Measurements from ENCODE around the gene HHIP. TPM values are rescaled to one million over a fixed set of nuclear protein-coding genes. Genes with fewer than 3 reads are reported as not detected.

HHIP gene
- total and polyA plus RNA-seq, 2 donors from 2014 or later: 0.85 to 2.5 TPM

- TF ChIP-seq CTCF (IDR thresholded peaks at IDR 0.05; ENCODE audit: borderline replicate concordance, extremely low read depth, insufficient read depth): no peak
- no peaks in the 10 kb centered on the region for H3K9me3 ChIP-seq (ENCODE audit: control insufficient read depth in 2 of 3, insufficient read depth in 1 of 3, low read length in 3 of 3)
- H3K27me3 ChIP-seq (ENCODE audit: control insufficient read depth, insufficient read depth, low read length): no peaks in the 10 kb centered on the region
- no peak for FAIRE-seq
- no peak overlapping the region for H3K27ac ChIP-seq (ENCODE audit: low read depth in 2 of 2, low read length in 2 of 2)
- DNase-seq: no peak
- H3K9ac ChIP-seq (ENCODE audit: low read length in 3 of 3): no peak overlapping the region
- intact Hi-C loops (cut with DNase I): no loop called here
- no peaks in the 10 kb centered on the region for H3K4me1 ChIP-seq (ENCODE audit: control insufficient read depth in 2 of 3, insufficient read depth in 2 of 3, low read depth in 1 of 3, low read length in 3 of 3)
- no peaks in the 10 kb centered on the region for H3K36me3 ChIP-seq (ENCODE audit: control insufficient read depth in 2 of 3, insufficient read depth in 3 of 3, low read length in 3 of 3)
- H3K4me3 ChIP-seq (ENCODE audit: low read length in 3 of 3): no peak overlapping the region
Observed at GRCh38 chr4:144670776-144671175, 24.8 kb downstream of the HHIP start.

- FAIRE-seq (no peak), DNase-seq (no peak)
- no peak overlapping the region for H3K4me3 ChIP-seq (ENCODE audit: low read length in 3 of 3)
- no peaks in the 10 kb centered on the region for H3K9me3 ChIP-seq (ENCODE audit: control insufficient read depth in 2 of 3, insufficient read depth in 1 of 3, low read length in 3 of 3)
- H3K27me3 ChIP-seq (ENCODE audit: control insufficient read depth, insufficient read depth, low read length): no peaks in the 10 kb centered on the region
- H3K36me3 ChIP-seq (ENCODE audit: control insufficient read depth in 2 of 3, insufficient read depth in 3 of 3, low read length in 3 of 3): no peaks in the 10 kb centered on the region
- H3K27ac ChIP-seq (ENCODE audit: low read depth in 2 of 2, low read length in 2 of 2): no peak overlapping the region
- intact Hi-C loops (cut with DNase I): no loop called here
- no peak for TF ChIP-seq CTCF (IDR thresholded peaks at IDR 0.05; ENCODE audit: borderline replicate concordance, extremely low read depth, insufficient read depth)
- H3K9ac ChIP-seq (ENCODE audit: low read length in 3 of 3): no peak overlapping the region
- no peaks in the 10 kb centered on the region for H3K4me1 ChIP-seq (ENCODE audit: control insufficient read depth in 2 of 3, insufficient read depth in 2 of 3, low read depth in 1 of 3, low read length in 3 of 3)
Observed at GRCh38 chr4:144674711-144675110, 28.8 kb downstream of the HHIP start.

GRCh38 chr4:144681806-144682205, 35.9 kb downstream of the HHIP start:
- no peak overlapping the region for H3K9ac ChIP-seq (ENCODE audit: low read length in 3 of 3)
- no peaks in the 10 kb centered on the region for H3K36me3 ChIP-seq (ENCODE audit: control insufficient read depth in 2 of 3, insufficient read depth in 3 of 3, low read length in 3 of 3)
- no peaks in the 10 kb centered on the region for H3K27me3 ChIP-seq (ENCODE audit: control insufficient read depth, insufficient read depth, low read length)
- no peak overlapping the region for H3K4me3 ChIP-seq (ENCODE audit: low read length in 3 of 3)
- intact Hi-C loops (cut with DNase I): no loop called here
- no peaks in the 10 kb centered on the region for H3K9me3 ChIP-seq (ENCODE audit: control insufficient read depth in 2 of 3, insufficient read depth in 1 of 3, low read length in 3 of 3)
- FAIRE-seq (no peak), DNase-seq (no peak)
- H3K4me1 ChIP-seq (ENCODE audit: control insufficient read depth in 2 of 3, insufficient read depth in 2 of 3, low read depth in 1 of 3, low read length in 3 of 3): no peaks in the 10 kb centered on the region
- TF ChIP-seq CTCF (IDR thresholded peaks at IDR 0.05; ENCODE audit: borderline replicate concordance, extremely low read depth, insufficient read depth): no peak
- no peak overlapping the region for H3K27ac ChIP-seq (ENCODE audit: low read depth in 2 of 2, low read length in 2 of 2)

GRCh38 chr4:144683516-144683915, 37.6 kb downstream of the HHIP start:
- Histone ChIP-seq H3K27ac (ENCODE audit: low read depth in 2 of 2, low read length in 2 of 2) (no peak overlapping the region), H3K4me3 (ENCODE audit: low read length in 3 of 3) (no peak overlapping the region), H3K9me3 (ENCODE audit: control insufficient read depth in 2 of 3, insufficient read depth in 1 of 3, low read length in 3 of 3) (no peaks in the 10 kb centered on the region), H3K36me3 (ENCODE audit: control insufficient read depth in 2 of 3, insufficient read depth in 3 of 3, low read length in 3 of 3) (no peaks in the 10 kb centered on the region), H3K9ac (ENCODE audit: low read length in 3 of 3) (no peak overlapping the region), H3K27me3 (ENCODE audit: control insufficient read depth, insufficient read depth, low read length) (no peaks in the 10 kb centered on the region), H3K4me1 (ENCODE audit: control insufficient read depth in 2 of 3, insufficient read depth in 2 of 3, low read depth in 1 of 3, low read length in 3 of 3) (no peaks in the 10 kb centered on the region)
- no peak for DNase-seq
- TF ChIP-seq CTCF (IDR thresholded peaks at IDR 0.05; ENCODE audit: borderline replicate concordance, extremely low read depth, insufficient read depth): no peak
- no peak for FAIRE-seq
- intact Hi-C loops (cut with DNase I): no loop called here

Data from kidney (tissue), 14 donors.